Left forelimb (tissue), 1 donor: ENCODE data around the gene ZSWIM2.
"Not testable (repeated sequence)": the region's sequence is repeated elsewhere in the genome, so short reads cannot be mapped to it uniquely, and the experiment has no call there.

Source experiments
- DNase-seq: peaks from one replicate; pipeline ENCODE4 v3.0.0-alpha.2; 2018; ENCODE audit warnings: low spot score

ZSWIM2 gene, protein sequence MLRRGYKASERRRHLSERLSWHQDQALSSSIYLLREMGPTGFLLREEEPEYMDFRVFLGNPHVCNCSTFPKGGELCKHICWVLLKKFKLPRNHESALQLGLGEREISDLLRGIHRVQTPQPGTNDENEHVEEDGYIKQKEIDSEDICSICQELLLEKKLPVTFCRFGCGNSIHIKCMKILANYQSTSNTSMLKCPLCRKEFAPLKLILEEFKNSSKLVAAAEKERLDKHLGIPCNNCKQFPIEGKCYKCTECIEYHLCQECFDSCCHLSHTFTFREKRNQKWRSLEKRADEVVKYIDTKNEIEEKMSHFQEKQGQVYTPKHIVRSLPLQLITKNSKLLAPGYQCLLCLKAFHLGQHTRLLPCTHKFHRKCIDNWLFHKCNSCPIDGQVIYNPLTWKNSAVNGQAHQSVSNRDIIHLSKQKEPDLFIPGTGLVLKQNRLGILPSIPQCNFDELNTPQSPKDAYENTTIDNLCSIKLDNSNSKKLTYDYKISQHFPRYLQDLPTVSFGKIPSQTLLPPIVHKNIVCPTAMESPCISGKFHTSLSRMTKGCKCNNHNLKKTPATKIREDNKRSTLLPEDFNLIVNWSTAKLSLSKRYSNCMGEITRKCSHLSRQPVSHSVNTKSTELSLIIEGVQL

DNA sequence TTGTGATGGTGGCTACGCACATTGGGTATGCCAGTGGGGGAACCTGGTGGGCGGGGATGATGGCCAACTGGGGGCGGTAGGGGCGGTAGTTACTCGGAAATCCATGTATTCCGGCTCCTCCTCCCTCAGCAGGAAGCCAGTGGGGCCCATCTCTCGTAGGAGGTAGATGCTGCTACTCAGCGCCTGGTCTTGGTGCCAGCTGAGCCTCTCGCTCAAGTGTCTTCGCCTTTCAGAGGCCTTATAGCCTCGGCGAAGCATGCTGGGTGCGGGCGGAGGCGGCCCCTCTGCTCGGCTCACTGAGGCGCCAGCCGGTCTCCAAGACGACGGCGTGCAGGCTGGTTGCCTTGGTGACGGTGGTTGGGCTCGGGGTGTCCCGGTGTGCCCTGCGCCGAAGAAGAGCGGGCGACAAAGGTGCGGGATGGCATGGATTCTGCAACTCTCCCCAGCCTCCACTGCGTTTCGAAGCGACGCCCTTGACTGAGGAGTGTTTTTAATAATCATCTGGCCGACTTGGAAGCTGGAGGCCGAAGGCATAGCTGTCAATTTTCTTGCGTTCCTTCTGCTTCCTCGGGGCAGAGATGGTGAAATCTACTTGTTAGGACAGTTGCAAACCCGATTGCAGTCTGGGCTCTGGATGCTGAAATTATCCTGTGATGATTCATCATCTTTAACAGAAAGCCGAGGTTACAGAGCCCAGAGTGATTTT is at the start of gene ZSWIM2:
Gene ZSWIM2 (minus strand): TSS at position 298 of the 706 bp plus-strand sequence. CDS start 40 bp downstream, at position 258.
- peak; percentile 82 for DNase-seq

GRCh38 chr2:186896220-186896619 is 47.2 kb upstream of the ZSWIM2 start:
- DNase-seq: not testable (repeated sequence)

- DNase-seq: no peak
Observed at GRCh38 chr2:186895451-186895850, 46.5 kb upstream of the ZSWIM2 start.

DNA sequence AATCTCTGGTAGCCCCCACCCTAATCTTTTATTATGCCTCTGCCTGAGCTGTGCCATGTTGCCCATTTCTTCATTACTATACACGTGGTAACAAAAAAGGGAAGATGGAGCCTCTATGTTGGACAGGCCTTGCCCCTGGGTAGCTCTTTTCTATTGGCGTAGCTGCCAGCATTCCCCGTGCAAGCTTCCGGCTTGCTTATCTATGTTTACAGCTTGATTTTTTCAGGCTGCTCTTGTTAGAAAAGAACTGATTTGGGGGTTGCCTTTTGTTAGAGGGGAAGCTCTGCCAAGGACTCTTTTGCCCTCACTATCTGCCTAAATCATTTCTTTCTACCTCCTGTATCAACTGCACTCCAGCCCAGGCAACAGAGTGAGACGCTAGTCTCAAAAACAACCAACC is 45.5 kb upstream of the ZSWIM2 start:
- DNase-seq: no peak

DNA sequence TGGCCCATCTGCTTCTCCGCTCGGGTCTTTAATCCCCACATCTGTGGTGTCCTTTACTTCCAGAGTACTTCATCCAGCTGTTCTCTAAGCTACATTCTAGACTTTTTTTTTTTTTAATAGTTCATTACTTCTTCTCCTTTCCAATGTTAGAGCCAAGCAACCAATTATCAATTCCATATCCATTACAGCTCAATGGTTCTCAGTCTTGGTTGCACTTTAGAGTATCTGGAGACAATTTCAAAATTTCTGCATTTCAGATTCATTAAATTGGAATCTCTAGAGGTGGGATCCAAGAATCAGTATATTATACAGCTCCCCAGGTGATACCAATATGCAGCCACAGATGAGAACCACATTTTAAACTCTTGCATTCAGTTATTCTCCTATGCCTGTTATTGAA is 43.9 kb upstream of the ZSWIM2 start:
- DNase-seq: no peak

- no peak for DNase-seq
Observed at GRCh38 chr2:186891185-186891621, 42.2 kb upstream of the ZSWIM2 start.

DNA sequence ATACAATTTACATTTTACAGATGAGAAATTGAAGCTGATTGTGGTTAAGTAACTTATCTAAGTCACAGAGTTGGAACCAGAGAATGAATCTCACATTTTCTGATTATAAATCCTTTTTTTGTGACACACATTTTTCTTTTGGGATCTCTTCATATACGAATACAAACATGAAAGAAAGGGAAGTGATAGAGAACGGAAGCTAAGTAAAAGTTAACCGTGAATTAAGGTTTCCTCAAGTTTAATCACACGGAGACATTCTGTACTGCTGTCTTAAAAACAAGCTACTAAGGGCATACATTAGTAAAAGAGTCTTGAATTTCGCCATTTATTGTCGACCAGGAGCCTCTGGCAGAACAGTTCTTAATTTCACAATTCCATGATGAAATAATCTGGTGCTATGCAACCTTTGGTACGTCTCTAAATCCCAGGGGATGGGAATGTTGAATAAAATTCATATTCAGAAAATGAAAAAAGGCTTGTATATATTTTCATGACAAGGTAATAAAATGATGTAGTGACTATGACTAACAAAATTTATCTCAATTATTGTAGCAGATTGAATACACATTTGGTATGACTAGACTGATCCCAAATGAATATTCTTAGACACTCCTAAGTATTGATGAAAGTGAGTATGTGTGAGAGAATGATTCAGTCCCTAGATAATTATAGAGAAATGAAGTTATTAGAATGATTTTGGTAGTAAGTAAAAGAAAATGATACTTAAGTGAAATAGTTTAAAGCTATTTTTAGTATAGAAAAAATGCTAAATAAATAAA is 40.3 kb upstream of the ZSWIM2 start:
- no peak for DNase-seq

GRCh38 chr2:186887107-186888090 is 38.4 kb upstream of the ZSWIM2 start:
- DNase-seq: peak; percentile 69

- no peak for DNase-seq
Observed at GRCh38 chr2:186884587-186884986, 35.6 kb upstream of the ZSWIM2 start.

DNA sequence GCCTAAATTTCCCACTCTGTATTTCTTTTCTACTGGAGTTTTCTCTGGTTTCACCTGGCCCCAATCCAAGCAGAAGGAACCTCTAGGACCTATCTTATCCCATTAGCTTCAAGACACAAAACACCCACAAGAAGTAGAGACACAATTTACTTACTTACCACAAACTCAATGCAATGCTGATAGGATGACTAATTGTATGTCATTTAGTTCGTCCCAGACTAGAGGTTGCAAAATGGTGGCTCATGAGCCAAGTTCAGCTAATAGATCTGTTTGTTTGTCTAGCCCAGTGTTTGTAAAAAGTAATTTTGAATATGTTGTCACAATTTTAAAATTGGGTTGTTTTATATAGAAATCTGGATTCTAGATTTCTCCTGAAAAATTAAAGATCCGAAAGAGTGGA is 34.7 kb upstream of the ZSWIM2 start:
- no peak for DNase-seq

GRCh38 chr2:186882511-186883071 is 33.6 kb upstream of the ZSWIM2 start:
- no peak for DNase-seq

- DNase-seq: no peak
Observed at GRCh38 chr2:186881660-186882059, 32.7 kb upstream of the ZSWIM2 start.

DNA sequence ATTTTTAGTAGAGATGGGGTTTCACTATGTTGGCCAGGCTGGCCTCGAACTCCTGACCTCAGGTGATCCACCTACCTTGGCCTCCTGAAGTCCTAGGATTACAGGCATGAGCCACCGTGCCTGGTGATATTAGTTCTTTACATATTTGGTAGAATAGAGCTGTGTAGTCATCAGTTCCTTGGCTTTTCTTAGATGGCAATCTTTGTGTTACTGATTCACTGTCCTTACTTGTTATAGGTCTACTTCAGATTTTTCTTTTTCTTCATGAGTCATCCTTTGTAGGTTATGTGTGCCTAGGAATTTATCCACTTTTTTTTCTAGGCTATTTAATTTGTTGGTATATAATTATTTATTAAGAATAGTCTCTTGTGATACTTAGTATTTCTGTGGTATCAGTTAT is 30.3 kb upstream of the ZSWIM2 start:
- DNase-seq: no peak

- DNase-seq: no peak
Observed at GRCh38 chr2:186874713-186875112, 25.7 kb upstream of the ZSWIM2 start.

GRCh38 chr2:186871881-186872280 is 22.9 kb upstream of the ZSWIM2 start:
- DNase-seq: no peak

- DNase-seq: no peak
Observed at GRCh38 chr2:186868344-186868743, 19.4 kb upstream of the ZSWIM2 start.

- no peak for DNase-seq
Observed at GRCh38 chr2:186862869-186863709, 14.1 kb upstream of the ZSWIM2 start.

- DNase-seq: no peak
Observed at GRCh38 chr2:186855216-186855615, 6.2 kb upstream of the ZSWIM2 start.

- DNase-seq: no peak
Observed at GRCh38 chr2:186853951-186854350, 5.0 kb upstream of the ZSWIM2 start.

DNA sequence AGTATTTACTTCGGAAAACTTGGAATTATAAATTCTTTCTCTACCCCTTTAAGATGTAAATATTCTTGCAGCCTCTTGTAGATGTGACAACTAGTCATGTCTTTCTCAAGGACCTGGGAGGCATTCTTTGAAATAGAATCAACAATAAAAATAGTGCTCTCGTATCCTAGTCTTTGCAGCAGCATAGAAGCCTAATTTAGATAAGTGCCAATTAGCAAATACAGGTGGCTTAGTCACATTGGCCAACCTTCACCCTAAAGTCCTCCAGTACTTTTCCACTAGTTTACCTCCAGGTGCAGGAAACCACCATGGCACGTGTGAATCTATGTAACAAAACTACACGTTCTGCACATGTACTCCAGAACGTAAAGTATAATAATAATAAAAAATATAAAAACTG is 3.5 kb upstream of the ZSWIM2 start:
- DNase-seq: no peak
